ENCODE data around the gene CIAO3.

CIAO3 gene

DNA sequence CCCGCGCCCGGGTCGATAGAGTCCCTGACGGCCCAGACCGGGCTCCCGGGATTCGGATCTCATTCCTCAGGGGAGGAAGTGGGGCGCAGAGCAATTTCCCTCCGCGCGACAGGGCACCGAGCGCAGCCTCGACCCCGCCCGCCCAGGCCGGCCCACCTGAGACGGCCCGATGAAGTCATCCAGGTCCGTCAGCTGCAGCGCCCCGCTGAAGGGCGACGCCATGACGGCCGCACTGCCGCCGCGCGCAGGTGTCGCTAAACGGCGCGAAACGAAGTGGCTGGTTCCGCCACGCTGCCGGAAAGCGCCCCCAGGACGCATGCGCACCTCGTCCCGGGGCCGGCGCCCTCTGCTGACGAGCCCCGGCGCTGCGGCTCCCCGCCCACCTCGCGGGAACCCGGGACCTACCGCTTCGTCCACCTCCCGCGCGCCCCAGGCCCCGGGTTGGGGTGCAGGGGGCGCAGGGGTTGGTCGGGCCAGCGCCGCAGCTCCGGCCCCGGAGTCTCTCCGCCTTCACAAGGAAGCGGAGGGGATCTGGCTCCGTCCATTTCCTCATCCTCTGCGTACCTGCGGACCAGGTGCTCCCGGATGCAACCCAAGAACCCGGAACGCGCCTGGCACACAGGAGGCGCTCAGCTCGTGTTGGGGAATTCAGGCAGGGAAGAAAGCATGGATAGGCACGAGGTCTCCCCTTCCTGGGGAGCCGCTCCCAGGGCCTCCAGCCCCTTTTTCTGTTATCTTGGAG is at the start of gene CIAO3:
Gene CIAO3 (minus strand): TSS at position 234 of the 742 bp plus-strand sequence. CDS start 12 bp downstream, at position 222.
- no peak for DNase-seq (ENCODE audit: low read depth, low spot score)
- Histone ChIP-seq H3K27ac (ENCODE audit: low read length) (no peak within 1 kb of the TSS), H3K36me3 (ENCODE audit: control insufficient read depth, insufficient read depth, low read length) (0 out of 2 replicates have a peak, but pooled peaks cover 2% of the 10 kb centered on the region), H3K9me3 (ENCODE audit: control insufficient read depth, insufficient read depth, low read length) (no peaks in the 10 kb centered on the region), H3K4me3 (ENCODE audit: low read length) (peak within 1 kb of the TSS; percentile 75), H3K4me1 (ENCODE audit: control insufficient read depth, insufficient read depth, low read length) (no peaks in the 10 kb centered on the region), H3K27me3 (ENCODE audit: control insufficient read depth, insufficient read depth, low read length) (no peaks in the 10 kb centered on the region)
- no CpG with 5 or more reads among the region's 79 CpGs for whole genome bisulfite sequencing (ENCODE audit: insufficient coverage, insufficient read length)

DNA sequence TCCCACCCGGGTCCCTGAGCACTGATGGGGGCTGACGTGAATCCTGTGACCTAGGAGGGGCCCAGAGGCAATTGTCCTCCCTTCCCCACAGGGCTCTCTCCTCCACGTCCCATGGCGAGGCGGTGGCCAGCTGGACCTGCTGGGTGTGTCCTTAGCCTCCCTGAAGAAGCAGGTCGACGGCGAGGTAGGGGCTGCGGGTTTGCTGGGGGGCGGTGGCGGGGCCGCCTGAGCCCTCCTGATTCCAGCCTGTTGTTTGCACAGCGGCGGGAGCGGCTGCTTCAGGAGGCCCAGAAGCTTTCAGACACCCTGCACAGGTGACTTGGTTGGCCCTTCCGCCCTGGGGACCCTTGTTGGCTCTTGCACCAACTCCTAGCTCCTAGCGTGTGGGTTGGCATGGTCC is 49.3 kb upstream of the CIAO3 start:
- Histone ChIP-seq H3K27ac (ENCODE audit: low read length) (no peak overlapping the region), H3K9me3 (ENCODE audit: control insufficient read depth, insufficient read depth, low read length) (no peaks in the 10 kb centered on the region), H3K36me3 (ENCODE audit: control insufficient read depth, insufficient read depth, low read length) (peaks cover 45% of the 10 kb centered on the region), H3K4me3 (ENCODE audit: low read length) (no peak overlapping the region), H3K27me3 (ENCODE audit: control insufficient read depth, insufficient read depth, low read length) (no peaks in the 10 kb centered on the region), H3K4me1 (ENCODE audit: control insufficient read depth, insufficient read depth, low read length) (no peaks in the 10 kb centered on the region; the same call in 1 of the 2 replicates)
- no peak for DNase-seq (ENCODE audit: low read depth, low spot score)
- WGBS (ENCODE audit: insufficient coverage, insufficient read length), result no CpG with 5 or more reads among the region's 17 CpGs

DNA sequence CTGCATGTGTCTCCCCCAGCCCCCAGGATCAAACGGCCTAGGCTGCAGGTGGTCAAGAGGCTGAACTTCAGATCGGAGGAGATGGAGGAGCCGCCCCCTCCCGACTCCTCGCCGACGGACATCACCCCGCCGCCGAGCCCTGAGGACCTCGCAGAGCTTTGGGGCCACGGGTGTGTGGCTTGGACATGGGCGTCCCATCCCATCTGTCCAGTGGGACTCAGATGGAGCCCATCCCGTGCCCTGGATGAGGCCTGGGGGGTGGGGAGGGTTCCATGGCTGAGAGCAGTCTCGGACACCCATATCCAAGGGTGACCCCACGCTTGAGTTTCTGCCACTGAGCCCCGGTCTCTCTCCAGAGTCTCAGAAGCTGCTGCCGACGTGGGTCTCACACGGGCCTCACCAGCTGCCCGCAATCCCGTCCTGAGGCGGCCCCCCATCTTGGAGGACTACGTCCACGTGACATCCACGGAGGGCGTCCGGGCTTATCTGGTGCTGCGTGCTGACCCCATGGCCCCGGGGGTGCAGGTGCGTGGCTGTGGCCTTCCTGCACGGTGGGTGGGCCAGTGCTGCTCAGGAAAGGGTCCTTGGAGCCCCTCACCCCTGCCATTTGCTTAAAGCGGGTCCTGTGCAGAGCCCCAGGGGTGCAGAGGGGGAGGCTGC is 48.5 kb upstream of the CIAO3 start:
- no peak overlapping the region for H3K27ac ChIP-seq (ENCODE audit: low read length)
- WGBS (ENCODE audit: insufficient coverage, insufficient read length), result no CpG with 5 or more reads among the region's 33 CpGs
- H3K4me1 ChIP-seq (ENCODE audit: control insufficient read depth, insufficient read depth, low read length), result no peaks in the 10 kb centered on the region; the same call in 1 of the 2 replicates
- H3K27me3 ChIP-seq (ENCODE audit: control insufficient read depth, insufficient read depth, low read length), result no peaks in the 10 kb centered on the region
- no peak for DNase-seq (ENCODE audit: low read depth, low spot score)
- H3K9me3 ChIP-seq (ENCODE audit: control insufficient read depth, insufficient read depth, low read length), result no peaks in the 10 kb centered on the region
- peaks cover 45% of the 10 kb centered on the region for H3K36me3 ChIP-seq (ENCODE audit: control insufficient read depth, insufficient read depth, low read length)
- peak overlapping the region; percentile 90; the same call in 1 of the 2 replicates for H3K4me3 ChIP-seq (ENCODE audit: low read length)

DNA sequence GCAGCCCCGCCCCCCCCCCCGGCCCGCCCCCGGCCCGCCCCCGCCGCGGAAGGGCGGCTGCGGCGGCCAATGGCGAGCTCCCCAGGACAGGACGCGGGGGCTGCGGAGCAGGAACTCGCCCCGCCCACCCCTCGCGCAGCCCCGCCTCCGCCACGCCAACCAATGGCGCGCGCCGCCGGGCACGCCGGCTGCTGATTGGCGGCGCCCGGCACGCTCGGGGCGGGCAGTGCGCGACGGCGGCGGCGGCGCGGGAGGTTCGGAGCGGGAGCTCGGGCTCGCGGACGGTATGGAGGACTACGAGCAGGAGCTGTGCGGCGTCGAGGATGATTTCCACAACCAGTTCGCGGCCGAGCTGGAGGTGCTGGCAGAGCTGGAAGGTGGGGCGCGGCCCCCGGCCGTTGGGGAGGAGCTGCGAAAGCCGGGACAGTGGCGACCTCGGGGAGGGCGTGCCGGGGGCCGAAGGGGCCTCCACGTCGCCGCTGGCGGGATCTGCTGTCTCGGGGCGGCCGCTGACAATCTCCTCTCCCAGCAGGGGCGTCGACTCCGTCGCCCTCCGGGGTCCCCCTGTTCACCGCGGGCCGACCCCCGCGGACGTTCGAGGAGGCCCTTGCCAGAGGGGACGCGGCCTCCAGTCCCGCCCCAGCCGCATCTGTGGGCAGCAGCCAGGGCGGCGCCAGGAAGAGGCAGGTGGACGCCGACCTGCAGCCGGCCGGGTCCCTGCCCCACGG is 47.8 kb upstream of the CIAO3 start, which contains the start of gene CHTF18:
Gene CHTF18 (plus strand): TSS at position 222 of the 728 bp plus-strand sequence. CDS start 65 bp downstream, at position 287.
- DNase-seq (ENCODE audit: low read depth, low spot score), result no peak
- Histone ChIP-seq H3K27me3 (ENCODE audit: control insufficient read depth, insufficient read depth, low read length) (no peaks in the 10 kb centered on the region), H3K4me3 (ENCODE audit: low read length) (peak within 1 kb of the TSS; percentile 100), H3K4me1 (ENCODE audit: control insufficient read depth, insufficient read depth, low read length) (no peaks in the 10 kb centered on the region; the same call in 1 of the 2 replicates), H3K27ac (ENCODE audit: low read length) (no peak within 1 kb of the TSS), H3K9me3 (ENCODE audit: control insufficient read depth, insufficient read depth, low read length) (no peaks in the 10 kb centered on the region), H3K36me3 (ENCODE audit: control insufficient read depth, insufficient read depth, low read length) (peaks cover 45% of the 10 kb centered on the region)
- WGBS (ENCODE audit: insufficient coverage, insufficient read length), result no CpG with 5 or more reads among the region's 97 CpGs

DNA sequence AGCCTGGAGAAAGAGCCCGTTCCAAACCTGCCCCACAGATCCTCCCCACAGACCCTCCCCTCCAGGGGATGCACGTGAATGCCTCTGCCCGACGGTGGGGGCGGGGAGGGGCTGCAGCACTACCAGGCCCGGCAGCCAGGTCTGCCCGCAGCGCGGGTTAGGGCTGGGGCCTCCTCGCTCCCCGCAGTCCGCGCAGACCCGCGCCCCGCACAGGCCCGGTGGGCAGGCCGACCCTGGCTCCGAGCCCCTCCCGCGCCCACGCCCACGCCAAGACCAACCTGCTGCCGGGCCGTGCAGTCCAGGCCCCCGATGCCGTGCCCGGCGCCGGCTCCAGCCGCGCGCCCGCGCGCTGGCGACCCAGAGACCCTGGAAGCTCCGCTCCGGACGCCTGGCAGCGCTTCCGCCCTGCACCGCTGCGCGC is 47.2 kb upstream of the CIAO3 start, which contains the start of gene RPUSD1:
Gene RPUSD1 (minus strand): TSS at position 404 of the 421 bp plus-strand sequence. CDS start 644 bp downstream, outside the sequence.
- Histone ChIP-seq H3K9me3 (ENCODE audit: control insufficient read depth, insufficient read depth, low read length) (no peaks in the 10 kb centered on the region), H3K27ac (ENCODE audit: low read length) (no peak within 1 kb of the TSS), H3K36me3 (ENCODE audit: control insufficient read depth, insufficient read depth, low read length) (peaks cover 39% of the 10 kb centered on the region), H3K27me3 (ENCODE audit: control insufficient read depth, insufficient read depth, low read length) (no peaks in the 10 kb centered on the region), H3K4me3 (ENCODE audit: low read length) (peak within 1 kb of the TSS; percentile 100), H3K4me1 (ENCODE audit: control insufficient read depth, insufficient read depth, low read length) (no peaks in the 10 kb centered on the region; the same call in 1 of the 2 replicates)
- no CpG with 5 or more reads among the region's 45 CpGs for WGBS (ENCODE audit: insufficient coverage, insufficient read length)
- no peak for DNase-seq (ENCODE audit: low read depth, low spot score)

DNA sequence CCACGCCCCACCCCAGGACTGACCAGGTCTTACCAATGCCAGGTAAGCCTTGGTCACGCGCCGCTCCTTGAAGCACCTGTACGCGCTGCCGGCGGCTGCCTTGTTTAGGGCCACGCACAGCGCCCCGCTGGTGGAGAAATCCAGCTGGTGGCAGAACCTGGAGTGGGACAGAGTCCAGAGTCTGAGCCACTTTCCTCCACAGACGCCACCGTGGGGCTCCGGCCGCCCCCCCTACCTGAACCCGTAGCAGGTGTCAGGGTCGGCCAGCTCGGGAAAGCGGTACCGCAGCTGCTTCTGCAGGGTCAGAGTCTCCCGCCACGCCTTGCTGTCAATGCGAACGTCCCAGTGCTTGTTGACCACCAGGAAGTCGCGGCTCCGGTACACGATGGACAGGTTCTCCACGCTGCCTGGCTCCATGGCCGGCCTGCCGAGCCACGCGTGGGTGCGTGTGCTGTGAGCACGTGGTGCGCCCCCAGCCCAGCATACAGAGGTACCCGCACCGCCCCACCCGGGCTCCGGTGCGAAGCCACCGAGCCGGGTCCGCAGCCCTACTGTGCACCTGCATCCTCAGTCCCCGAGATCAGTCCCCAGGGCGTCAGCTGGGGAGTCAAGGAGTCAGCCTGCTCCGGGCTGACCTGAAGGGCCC is 46.6 kb upstream of the CIAO3 start:
- Histone ChIP-seq H3K9me3 (ENCODE audit: control insufficient read depth, insufficient read depth, low read length) (no peaks in the 10 kb centered on the region), H3K36me3 (ENCODE audit: control insufficient read depth, insufficient read depth, low read length) (peaks cover 34% of the 10 kb centered on the region), H3K4me1 (ENCODE audit: control insufficient read depth, insufficient read depth, low read length) (no peaks in the 10 kb centered on the region; the same call in 1 of the 2 replicates), H3K27ac (ENCODE audit: low read length) (no peak overlapping the region), H3K4me3 (ENCODE audit: low read length) (peak overlapping the region; percentile 100), H3K27me3 (ENCODE audit: control insufficient read depth, insufficient read depth, low read length) (no peaks in the 10 kb centered on the region)
- no peak for DNase-seq (ENCODE audit: low read depth, low spot score)
- no CpG with 5 or more reads among the region's 47 CpGs for WGBS (ENCODE audit: insufficient coverage, insufficient read length)

DNA sequence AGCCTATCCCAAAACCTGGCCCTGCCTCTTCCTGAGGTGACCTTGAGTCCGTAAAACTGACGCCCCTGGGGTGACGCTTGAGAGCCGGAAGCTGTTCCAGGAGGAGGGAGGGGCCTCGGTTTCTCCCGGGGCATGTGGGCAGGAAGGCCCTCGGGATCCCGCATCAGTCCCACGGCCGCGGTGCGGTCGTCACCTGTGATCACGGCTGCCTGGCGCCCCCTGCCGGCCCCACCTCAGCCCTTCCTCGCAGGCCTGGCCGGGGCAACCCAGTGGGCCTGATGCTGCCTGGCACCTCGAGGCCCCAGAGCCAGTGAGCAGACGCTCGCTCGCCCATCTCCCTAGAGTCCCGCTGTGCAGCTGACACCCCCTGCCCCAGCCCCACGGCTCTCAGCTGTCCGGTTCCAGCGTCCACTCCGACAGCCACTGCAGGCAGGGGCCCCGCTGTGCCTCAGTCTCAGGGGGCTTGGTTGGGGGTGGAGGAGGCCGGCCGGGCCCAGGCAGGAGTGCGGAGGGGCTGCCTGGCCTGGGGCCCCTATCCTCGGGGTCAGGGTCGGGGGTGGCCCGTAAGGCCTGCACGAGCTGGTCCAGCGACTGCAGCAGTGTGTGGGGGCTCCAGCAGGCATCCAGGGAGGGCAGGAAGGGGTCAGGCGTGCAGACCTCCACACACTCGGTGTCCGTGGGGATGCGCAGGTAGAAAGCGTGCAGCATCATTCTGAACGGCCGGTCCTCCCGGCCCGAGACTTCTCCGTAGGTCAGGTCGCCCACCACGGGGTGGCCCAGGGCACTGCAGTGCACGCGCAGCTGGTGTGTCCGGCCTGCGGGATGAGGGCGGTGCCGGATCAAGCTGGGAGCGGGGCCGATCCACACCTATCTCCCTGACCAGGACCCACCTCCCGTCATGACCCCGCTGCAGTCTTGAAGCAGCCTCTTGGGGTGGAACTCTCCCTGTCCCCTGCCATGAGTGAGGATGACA is 45.1 kb upstream of the CIAO3 start:
- Histone ChIP-seq H3K4me1 (ENCODE audit: control insufficient read depth, insufficient read depth, low read length) (no peaks in the 10 kb centered on the region; the same call in 1 of the 2 replicates), H3K27ac (ENCODE audit: low read length) (no peak overlapping the region), H3K9me3 (ENCODE audit: control insufficient read depth, insufficient read depth, low read length) (no peaks in the 10 kb centered on the region), H3K36me3 (ENCODE audit: control insufficient read depth, insufficient read depth, low read length) (peaks cover 18% of the 10 kb centered on the region), H3K27me3 (ENCODE audit: control insufficient read depth, insufficient read depth, low read length) (no peaks in the 10 kb centered on the region), H3K4me3 (ENCODE audit: low read length) (no peak overlapping the region)
- WGBS (ENCODE audit: insufficient coverage, insufficient read length), result no CpG with 5 or more reads among the region's 58 CpGs
- peak; percentile 47 for DNase-seq (ENCODE audit: low read depth, low spot score)

DNA sequence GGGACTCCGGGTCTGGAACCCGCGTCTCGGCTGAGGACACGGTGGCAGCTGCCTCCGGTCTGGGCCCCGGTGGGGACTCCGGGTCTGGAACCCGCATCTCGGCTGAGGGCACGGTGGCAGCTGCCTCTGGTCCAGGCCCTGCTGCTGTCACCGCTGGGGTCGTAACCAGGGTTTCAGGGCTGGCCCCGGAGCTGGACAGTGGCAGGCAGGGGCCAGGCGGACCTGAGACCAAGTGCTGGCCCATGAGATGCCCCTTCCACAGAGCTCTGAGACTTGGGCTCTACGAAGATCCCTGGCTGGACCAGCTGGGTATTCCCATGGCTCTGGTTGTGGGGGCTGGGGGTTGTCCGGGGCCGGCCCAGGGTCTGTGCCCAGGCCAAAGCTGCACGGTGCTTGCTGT is 43.6 kb upstream of the CIAO3 start:
- no peaks in the 10 kb centered on the region for H3K9me3 ChIP-seq (ENCODE audit: control insufficient read depth, insufficient read depth, low read length)
- H3K4me3 ChIP-seq (ENCODE audit: low read length), result no peak overlapping the region
- H3K4me1 ChIP-seq (ENCODE audit: control insufficient read depth, insufficient read depth, low read length), result no peaks in the 10 kb centered on the region; the same call in 1 of the 2 replicates
- H3K36me3 ChIP-seq (ENCODE audit: control insufficient read depth, insufficient read depth, low read length), result peaks cover 10% of the 10 kb centered on the region; the same call in 1 of the 2 replicates
- no CpG with 5 or more reads among the region's 19 CpGs for WGBS (ENCODE audit: insufficient coverage, insufficient read length)
- H3K27ac ChIP-seq (ENCODE audit: low read length), result no peak overlapping the region
- DNase-seq (ENCODE audit: low read depth, low spot score), result no peak
- H3K27me3 ChIP-seq (ENCODE audit: control insufficient read depth, insufficient read depth, low read length), result no peaks in the 10 kb centered on the region
